Adipose tissue (tissue), 3 donors: Measurements from ENCODE around the gene MAGIX. TPM values are rescaled to one million over a fixed set of nuclear protein-coding genes. Genes with fewer than 3 reads are reported as not detected.
"Not testable (repeated sequence)": the region's sequence is repeated elsewhere in the genome, so short reads cannot be mapped to it uniquely, and the experiment has no call there.

Source experiments
- H3K27ac ChIP-seq: one replicate; pipeline ENCODE4 v1.5.1; 2013; ENCODE audit warnings: low read depth, low read length
- WGBS, 3 donors: extraction: QIAGEN DNeasy Blood & Tissue Kit; methylation state at CpG; one replicate each; pipeline ENCODE4 v1.1.7; 2013; 5-methylcytosine and 5-hydroxymethylcytosine counted together
- polyA plus RNA-seq, 3 donors: library from polyadenylated mRNA; stranded (reverse); fragments of 200-250 nt; gene quantifications; one replicate each; pipeline ENCODE4 v1.2.3, GENCODE V29; 2013
- donor health status: healthy with polysubstance abuse.
- donor health status: Bipolar disorder and iron deficiency.
- donor health status: healthy.

Gene MAGIX
- polyA plus RNA-seq, 3 donors, result 3.3 to 12.7 (median 3.4) TPM

- peak overlapping the region; percentile 81 for H3K27ac ChIP-seq
- WGBS, 3 donors, result 2 to 40% (median 3%) methylated on average over 28 to 65 of the region's 65 CpGs
Observed at GRCh38 chrX:49155900-49156837, 6.4 kb upstream of the MAGIX start.

- 75 to 85% (median 79%) methylated on average over 22 to 24 of the region's 25 CpGs for WGBS, 3 donors
Observed at GRCh38 chrX:49157194-49157593, 5.4 kb upstream of the MAGIX start.

GRCh38 chrX:49160908-49161307 is 1.6 kb upstream of the MAGIX start:
- H3K27ac ChIP-seq, result no peak overlapping the region
- 92 to 94% (median 92%) methylated on average over 2 of the region's 2 CpGs for WGBS, 3 donors

More at GRCh38 chrX:49157194-49157593, 5.4 kb upstream of the MAGIX start:
- no peak overlapping the region for H3K27ac ChIP-seq

- 81 to 93% (median 85%) methylated on average over 5 of the region's 5 CpGs for WGBS, 3 donors
- no peak overlapping the region for H3K27ac ChIP-seq
Observed at GRCh38 chrX:49161632-49162031, 926 bp upstream of the MAGIX start.

GRCh38 chrX:49163555-49164419 is 1.2 kb downstream of the MAGIX start:
- WGBS, 3 donors, result 1 to 36% (median 2%) methylated on average over 34 to 69 of the region's 69 CpGs
- peak overlapping the region; percentile 94 for H3K27ac ChIP-seq

- 87 to 95% (median 93%) methylated on average over 26 to 31 of the region's 31 CpGs for WGBS, 3 donors
Observed at GRCh38 chrX:49164589-49165360, 2.2 kb downstream of the MAGIX start.

GRCh38 chrX:49165901-49166881 is 3.6 kb downstream of the MAGIX start:
- 15 to 44% (median 37%) methylated on average over 38 to 61 of the region's 61 CpGs for WGBS, 3 donors
- H3K27ac ChIP-seq, result peak overlapping the region; percentile 92

More at GRCh38 chrX:49164589-49165360, 2.2 kb downstream of the MAGIX start:
- H3K27ac ChIP-seq, result peak overlapping the region; percentile 55

GRCh38 chrX:49166914-49167739 is 4.6 kb downstream of the MAGIX start:
- WGBS, 3 donors, result 10 to 48% (median 33%) methylated on average over 27 to 35 of the region's 35 CpGs
- peak overlapping the region; percentile 92 for H3K27ac ChIP-seq

GRCh38 chrX:49167740-49168108 is 5.2 kb downstream of the MAGIX start:
- H3K27ac ChIP-seq, result peak overlapping the region; percentile 92
- 48 to 84% (median 67%) methylated on average over 3 of the region's 3 CpGs for WGBS, 3 donors

- WGBS, 3 donors, result 0 to 44% (median 1%) methylated on average over 28 to 45 of the region's 46 CpGs
- peak within 1 kb of the TSS; percentile 57 for H3K27ac ChIP-seq
Observed at GRCh38 chrX:49171752-49172279, 9.3 kb downstream of the MAGIX start, which contains the start of gene PLP2. Gene PLP2 (plus strand): TSS chrX:49171898. CDS start chrX:49172001, 103 bp downstream.

- peak overlapping the region; percentile 57 for H3K27ac ChIP-seq
- WGBS, 3 donors, result 0 to 52% (median 1%) methylated on average over 18 to 37 of the region's 37 CpGs
Observed at GRCh38 chrX:49172280-49172780, 9.8 kb downstream of the MAGIX start.

- not testable (repeated sequence) for H3K27ac ChIP-seq
- 88 to 94% (median 91%) methylated on average over 6 to 8 of the region's 8 CpGs for WGBS, 3 donors
Observed at GRCh38 chrX:49173544-49173943, 11.0 kb downstream of the MAGIX start.

- 69 to 72% (median 72%) methylated on average over 3 of the region's 3 CpGs for WGBS, 3 donors
- H3K27ac ChIP-seq, result no peak overlapping the region
Observed at GRCh38 chrX:49174723-49175122, 12.2 kb downstream of the MAGIX start.

- no peak overlapping the region for H3K27ac ChIP-seq
- 88 to 94% (median 88%) methylated on average over 25 to 43 of the region's 43 CpGs for WGBS, 3 donors
Observed at GRCh38 chrX:49175435-49176274, 13.1 kb downstream of the MAGIX start.
